Measurements from ENCODE around the gene DHX36.
A peak's percentile ranks its signal among the peaks of the same experiment; 100 is the strongest.

Gene DHX36

GRCh38 chr3:154290187-154290586, 34.1 kb downstream of the DHX36 start:
- DNase-seq, result no peak

- no peak for DNase-seq
Observed at GRCh38 chr3:154285221-154285620, 39.1 kb downstream of the DHX36 start.

- DNase-seq, result no peak
Observed at GRCh38 chr3:154280161-154280560, 44.1 kb downstream of the DHX36 start.

GRCh38 chr3:154275965-154276364, 48.3 kb downstream of the DHX36 start:
- DNase-seq, result no peak

GRCh38 chr3:154275292-154275691, 49.0 kb downstream of the DHX36 start:
- no peak for DNase-seq

GRCh38 chr3:154274348-154274747, 49.9 kb downstream of the DHX36 start:
- DNase-seq, result no peak

- no peak for DNase-seq
Observed at GRCh38 chr3:154273381-154273780, 50.9 kb downstream of the DHX36 start.

- no peak for DNase-seq
Observed at GRCh38 chr3:154254527-154254926, 69.8 kb downstream of the DHX36 start.

GRCh38 chr3:154252759-154253638, 71.3 kb downstream of the DHX36 start:
- DNase-seq, result peak; percentile 84

GRCh38 chr3:154251610-154252009, 72.7 kb downstream of the DHX36 start:
- no peak for DNase-seq

GRCh38 chr3:154250291-154250690, 74.0 kb downstream of the DHX36 start:
- no peak for DNase-seq

GRCh38 chr3:154247806-154248415, 76.4 kb downstream of the DHX36 start:
- no peak for DNase-seq

GRCh38 chr3:154244644-154245043, 79.6 kb downstream of the DHX36 start:
- DNase-seq, result peak; percentile 22

- DNase-seq, result peak; percentile 30
Observed at GRCh38 chr3:154243353-154243752, 80.9 kb downstream of the DHX36 start.

- no peak for DNase-seq
Observed at GRCh38 chr3:154242766-154243165, 81.5 kb downstream of the DHX36 start.

- DNase-seq, result no peak
Observed at GRCh38 chr3:154241496-154241895, 82.8 kb downstream of the DHX36 start.

- DNase-seq, result no peak
Observed at GRCh38 chr3:154240235-154240634, 84.1 kb downstream of the DHX36 start.

GRCh38 chr3:154236331-154236730, 88.0 kb downstream of the DHX36 start:
- DNase-seq, result no peak

- peak; percentile 44 for DNase-seq
Observed at GRCh38 chr3:154235330-154235729, 89.0 kb downstream of the DHX36 start.

GRCh38 chr3:154229217-154229590, 95.1 kb downstream of the DHX36 start:
- no peak for DNase-seq

GRCh38 chr3:154228561-154229216, 95.6 kb downstream of the DHX36 start:
- no peak for DNase-seq

- DNase-seq, result peak; percentile 3
Observed at GRCh38 chr3:154227531-154227930, 96.8 kb downstream of the DHX36 start.

- no peak for DNase-seq
Observed at GRCh38 chr3:154225536-154225935, 98.8 kb downstream of the DHX36 start.

- no peak for DNase-seq
Observed at GRCh38 chr3:154224866-154225265, 99.4 kb downstream of the DHX36 start.
